OCI-LY7 (cell line): ENCODE results near the gene TRIM16. TPM values are rescaled to one million over a fixed set of nuclear protein-coding genes. Genes with fewer than 3 reads are reported as not detected.

Source experiments
- BruUV-seq: library from RNA; stranded (reverse); fragments of 400-500 nt; replicated peaks from 2 replicates; lab custom pipeline; 2021; lab: Mats Ljungman, UMichigan
- CTCF ChIA-PET: fragments of 300-600 bp; sonication (Branson Sonifier 250); formaldehyde crosslinking; loops from one replicate; lab custom pipeline; 2022; ENCODE audit warnings: antibody characterized with exemption; ENCODE audit not compliant: unreplicated experiment; lab: Charles Lee
- POLR2A ChIA-PET: fragments of 300-600 bp; sonication (Branson Sonifier 250); formaldehyde crosslinking; loops from one replicate; lab custom pipeline; 2022; ENCODE audit warnings: antibody characterized with exemption; lab: Charles Lee
- DNase-seq: peaks from one replicate; pipeline ENCODE4 v3.0.0-alpha.2; 2015; ENCODE audit warnings: low spot score
- H2AFZ ChIP-seq: fragments of 200-600 bp; sonication (generic), shearing (Covaris generic); 2 replicates; pipeline ENCODE4 v1.6.1; 2014; ENCODE audit warnings: mild to moderate bottlenecking, antibody characterized with exemption, low read length, moderate library complexity
- H3K27ac ChIP-seq: fragments of 200-600 bp; sonication (generic); 2 replicates; pipeline ENCODE4 v1.5.1; 2014; ENCODE audit warnings: mixed run types, low read depth, mild to moderate bottlenecking, moderate library complexity, low read length, inconsistent platforms; ENCODE audit not compliant: poor library complexity, severe bottlenecking
- H3K36me3 ChIP-seq: fragments of 200-600 bp; sonication (generic); 2 replicates; pipeline ENCODE4 v1.6.1; 2014; ENCODE audit warnings: mild to moderate bottlenecking, antibody characterized with exemption, low read length, moderate library complexity, mixed read lengths; ENCODE audit not compliant: insufficient read depth
- H3K4me1 ChIP-seq: fragments of 200-600 bp; sonication (generic); 2 replicates; pipeline ENCODE4 v1.5.1; 2014; ENCODE audit warnings: mild to moderate bottlenecking, low read length; ENCODE audit not compliant: insufficient read depth, poor library complexity, severe bottlenecking
- H3K4me2 ChIP-seq: fragments of 200-600 bp; sonication (generic); 2 replicates; pipeline ENCODE4 v1.6.1; 2014; ENCODE audit warnings: mild to moderate bottlenecking, low read length
- H3K4me3 ChIP-seq: fragments of 200-600 bp; sonication (generic); 2 replicates; pipeline ENCODE4 v1.5.1; 2014; ENCODE audit warnings: mild to moderate bottlenecking, low read depth, low read length; ENCODE audit not compliant: poor library complexity, severe bottlenecking
- H3K79me2 ChIP-seq: fragments of 200-600 bp; sonication (generic); 2 replicates; pipeline ENCODE4 v1.6.1; 2016; ENCODE audit warnings: low read depth, mild to moderate bottlenecking, low read length, moderate library complexity, mixed read lengths; ENCODE audit not compliant: insufficient read depth
- H3K9me2 ChIP-seq: fragments of 200-600 bp; sonication (generic); 2 replicates; pipeline ENCODE4 v1.6.1; 2016; ENCODE audit warnings: mild to moderate bottlenecking, low read length, mixed read lengths; ENCODE audit not compliant: insufficient read depth
- H3K9me3 ChIP-seq: fragments of 200-600 bp; sonication (generic); 2 replicates; pipeline ENCODE4 v1.6.1; 2014; ENCODE audit warnings: mild to moderate bottlenecking, mixed run types, low read length, mixed read lengths
- H4K20me1 ChIP-seq: fragments of 200-600 bp; sonication (generic); 2 replicates; pipeline ENCODE4 v1.6.1; 2014; ENCODE audit warnings: mild to moderate bottlenecking, antibody characterized with exemption, low read length, moderate library complexity, mixed read lengths; ENCODE audit not compliant: insufficient read depth
- EZH2phosphoT487 ChIP-seq: fragments of 200-600 bp; sonication (generic); IDR thresholded peaks from 2 replicates; pipeline ENCODE4 v1.6.1; 2018; ENCODE audit warnings: low read depth, borderline replicate concordance, mild to moderate bottlenecking, mixed run types, antibody characterized with exemption, low read length, moderate library complexity, mixed read lengths
- intact Hi-C: fragments of 100-400 bp; cut with micrococcal nuclease; formaldehyde crosslinking; loops from one replicate; pipeline ENCODE4 v1.10.0; 2022; ENCODE audit not compliant: unreplicated experiment
- total RNA-seq, 2 experiments: library from RNA; depleted of rRNA in 1 of 2; stranded (reverse); fragments of >200 nt in 1 of 2; shearing (Covaris generic) in 1 of 2; gene quantifications; 2 replicates each; pipeline ENCODE4 v1.2.3, GENCODE V29; 2014 to 2022
- TF ChIP-seq, protein P1 (sequence below): fragments of 200-600 bp; sonication (generic); conservative IDR thresholded peaks from 2 replicates; pipeline ENCODE4 v1.5.1; 2014; ENCODE audit warnings: mild to moderate bottlenecking, antibody characterized with exemption, low read length, moderate library complexity, mixed read lengths

The TRIM16 gene
- total RNA-seq, 2 experiments from 2014 or later, result 13.2 to 13.8 TPM

- no peak overlapping the region for H3K27ac ChIP-seq
- no peaks in the 10 kb centered on the region for H3K9me3 ChIP-seq
- intact Hi-C loops, result no loop called here
- H4K20me1 ChIP-seq, result no peaks in the 10 kb centered on the region
- no TSS peak for BruUV-seq
- no peak for DNase-seq
- no peaks in the 10 kb centered on the region for H3K4me1 ChIP-seq
- POLR2A ChIA-PET, result no interaction called here
- no peak overlapping the region for H3K4me2 ChIP-seq
- CTCF ChIA-PET, result no interaction called here
- no peak overlapping the region for H3K4me3 ChIP-seq
- no peak overlapping the region for H2AFZ ChIP-seq
- 0 out of 2 replicates have a peak, but pooled peaks cover 4% of the 10 kb centered on the region for H3K36me3 ChIP-seq
- TF ChIP-seq, protein P1, sequence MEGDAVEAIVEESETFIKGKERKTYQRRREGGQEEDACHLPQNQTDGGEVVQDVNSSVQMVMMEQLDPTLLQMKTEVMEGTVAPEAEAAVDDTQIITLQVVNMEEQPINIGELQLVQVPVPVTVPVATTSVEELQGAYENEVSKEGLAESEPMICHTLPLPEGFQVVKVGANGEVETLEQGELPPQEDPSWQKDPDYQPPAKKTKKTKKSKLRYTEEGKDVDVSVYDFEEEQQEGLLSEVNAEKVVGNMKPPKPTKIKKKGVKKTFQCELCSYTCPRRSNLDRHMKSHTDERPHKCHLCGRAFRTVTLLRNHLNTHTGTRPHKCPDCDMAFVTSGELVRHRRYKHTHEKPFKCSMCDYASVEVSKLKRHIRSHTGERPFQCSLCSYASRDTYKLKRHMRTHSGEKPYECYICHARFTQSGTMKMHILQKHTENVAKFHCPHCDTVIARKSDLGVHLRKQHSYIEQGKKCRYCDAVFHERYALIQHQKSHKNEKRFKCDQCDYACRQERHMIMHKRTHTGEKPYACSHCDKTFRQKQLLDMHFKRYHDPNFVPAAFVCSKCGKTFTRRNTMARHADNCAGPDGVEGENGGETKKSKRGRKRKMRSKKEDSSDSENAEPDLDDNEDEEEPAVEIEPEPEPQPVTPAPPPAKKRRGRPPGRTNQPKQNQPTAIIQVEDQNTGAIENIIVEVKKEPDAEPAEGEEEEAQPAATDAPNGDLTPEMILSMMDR, result no peak
- no peak for TF ChIP-seq EZH2phosphoT487
- no peaks in the 10 kb centered on the region for H3K79me2 ChIP-seq
- no peaks in the 10 kb centered on the region for H3K9me2 ChIP-seq
These were observed 24.0 kb downstream of the TRIM16 start for GRCh38 chr17:15660077-15660476.

- no TSS peak for BruUV-seq
- no peak for TF ChIP-seq EZH2phosphoT487
- Histone ChIP-seq H2AFZ (no peak overlapping the region), H4K20me1 (no peaks in the 10 kb centered on the region), H3K9me3 (no peaks in the 10 kb centered on the region), H3K4me2 (no peak overlapping the region), H3K4me3 (no peak overlapping the region), H3K36me3 (0 out of 2 replicates have a peak, but pooled peaks cover 4% of the 10 kb centered on the region), H3K79me2 (no peaks in the 10 kb centered on the region), H3K4me1 (no peaks in the 10 kb centered on the region), H3K9me2 (no peaks in the 10 kb centered on the region), H3K27ac (no peak overlapping the region)
- DNase-seq, result no peak
- ChIA-PET CTCF (no interaction called here), POLR2A (no interaction called here)
- intact Hi-C loops, result no loop called here
These were observed 24.4 kb downstream of the TRIM16 start for GRCh38 chr17:15659663-15660062.

GRCh38 chr17:15659236-15659635, 24.9 kb downstream of the TRIM16 start:
- H3K4me2 ChIP-seq, result no peak overlapping the region
- no peaks in the 10 kb centered on the region for H3K9me2 ChIP-seq
- DNase-seq, result no peak
- H3K79me2 ChIP-seq, result no peaks in the 10 kb centered on the region
- no peaks in the 10 kb centered on the region for H3K9me3 ChIP-seq
- no peak overlapping the region for H2AFZ ChIP-seq
- ChIA-PET POLR2A (no interaction called here), CTCF (no interaction called here)
- no peaks in the 10 kb centered on the region for H3K4me1 ChIP-seq
- no TSS peak for BruUV-seq
- TF ChIP-seq EZH2phosphoT487, result no peak
- TF ChIP-seq, protein P1, result no peak
- 0 out of 2 replicates have a peak, but pooled peaks cover 4% of the 10 kb centered on the region for H3K36me3 ChIP-seq
- intact Hi-C loops, result no loop called here
- no peak overlapping the region for H3K27ac ChIP-seq
- no peak overlapping the region for H3K4me3 ChIP-seq
- H4K20me1 ChIP-seq, result no peaks in the 10 kb centered on the region
